Panc1 (cell line): ENCODE measurements around the gene TNIK. TPM values are rescaled to one million over a fixed set of nuclear protein-coding genes. Genes with fewer than 3 reads are reported as not detected.

Source experiments
- ATAC-seq: fragments of 200-7000 bp; cut with Tn5 transposase; 2 replicates; pipeline ENCODE4 v1.9.1; 2020; ENCODE audit warnings: mild to moderate bottlenecking, moderate library complexity
- BruUV-seq: library from RNA; stranded (reverse); fragments of 400-500 nt; replicated peaks from 2 replicates; lab custom pipeline; 2021; lab: Mats Ljungman, UMichigan
- CTCF ChIA-PET: fragments of 300-600 bp; sonication (Branson Sonifier 250); formaldehyde crosslinking; loops from one replicate; lab custom pipeline; 2022; ENCODE audit warnings: antibody characterized with exemption; lab: Charles Lee
- POLR2A ChIA-PET: fragments of 300-600 bp; sonication (Branson Sonifier 250); formaldehyde crosslinking; loops from one replicate; lab custom pipeline; 2022; ENCODE audit warnings: antibody characterized with exemption; lab: Charles Lee
- DNase-seq: peaks from one replicate; pipeline ENCODE4 v3.0.0-alpha.2; 2010; ENCODE audit warnings: low read depth, low spot score
- H3K27ac ChIP-seq: 2 replicates; pipeline ENCODE4 v1.5.1; 2011; ENCODE audit warnings: mild to moderate bottlenecking, low read length, inconsistent platforms
- H3K27me3 ChIP-seq: fragments of 200-500 bp; sonication (Bioruptor generic); 2 replicates; pipeline ENCODE4 v1.6.0; 2014; ENCODE audit warnings: low read length, inconsistent platforms; ENCODE audit not compliant: control insufficient read depth, insufficient read depth
- H3K36me3 ChIP-seq: fragments of 200-500 bp; sonication (Bioruptor generic); 2 replicates; pipeline ENCODE4 v1.5.1; 2014; ENCODE audit warnings: inconsistent platforms, mild to moderate bottlenecking, low read length, moderate library complexity; ENCODE audit not compliant: control insufficient read depth, insufficient read depth
- H3K4me1 ChIP-seq: 2 replicates; pipeline ENCODE4 v1.5.1; 2011; ENCODE audit warnings: inconsistent platforms, mild to moderate bottlenecking, low read length, moderate library complexity; ENCODE audit not compliant: control insufficient read depth, insufficient read depth
- H3K4me3 ChIP-seq, 2 experiments: 2 replicates each; pipeline ENCODE4 v1.5.1; 2011 to 2012; ENCODE audit warnings: low read depth in 2 of 2, low read length in 2 of 2, mild to moderate bottlenecking in 2 of 2, inconsistent platforms in 1 of 2, moderate library complexity in 1 of 2
- H3K9me3 ChIP-seq: fragments of 200-500 bp; sonication (Bioruptor generic); 2 replicates; pipeline ENCODE4 v1.5.1; 2014; ENCODE audit warnings: low read depth, mild to moderate bottlenecking, inconsistent platforms, low read length, moderate library complexity; ENCODE audit not compliant: control insufficient read depth, insufficient read depth
- CTCF ChIP-seq: fragments of 450-650 bp; IDR thresholded peaks from 2 replicates; pipeline ENCODE4 v1.5.1; 2017; ENCODE audit warnings: mild to moderate bottlenecking
- POLR2AphosphoS5 ChIP-seq: IDR thresholded peaks from 2 replicates; pipeline ENCODE4 v1.6.1; 2012; ENCODE audit warnings: mild to moderate bottlenecking, low read depth, low read length, moderate library complexity
- REST ChIP-seq, 2 experiments: IDR thresholded peaks; 2 replicates each; pipeline ENCODE4 v1.6.1; 2011 to 2012; ENCODE audit warnings: low read depth in 2 of 2, control low read depth in 1 of 2, low read length in 1 of 2, mild to moderate bottlenecking in 1 of 2, moderate library complexity in 1 of 2; ENCODE audit not compliant: insufficient read depth in 1 of 2
- SIN3A ChIP-seq: IDR thresholded peaks from 2 replicates; pipeline ENCODE4 v1.6.1; 2012; ENCODE audit warnings: low read depth, mild to moderate bottlenecking, low read length, moderate library complexity, borderline replicate concordance; ENCODE audit not compliant: insufficient read depth
- TCF7L2 ChIP-seq: IDR thresholded peaks from 2 replicates; pipeline ENCODE4 v1.6.1; 2011; ENCODE audit warnings: mild to moderate bottlenecking, low read depth, low read length, inconsistent platforms
- in situ Hi-C: cut with HindIII; loops from 2 replicates; pipeline ENCODE4 v1.10.0; 2016; ENCODE audit warnings: low sequenced_read_pairs, low pct_unique_long_range_greater_than_20kb
- intact Hi-C: fragments of 100-400 bp; cut with micrococcal nuclease; formaldehyde crosslinking; loops from one replicate; pipeline ENCODE4 v1.10.0; 2022; ENCODE audit not compliant: unreplicated experiment
- total RNA-seq: library from RNA; stranded (reverse); gene quantifications from one replicate; pipeline ENCODE4 v1.2.1, GENCODE V29; 2021; ENCODE audit not compliant: unreplicated experiment

Gene TNIK
- total RNA-seq, 1 experiment from 2014 or later: 1.9 TPM

GRCh38 chr3:171072432-171072831 lies 387.8 kb downstream of the TNIK start:
- in situ Hi-C loops (no loop called here), intact Hi-C loops (no loop called here)
- no peaks in the 10 kb centered on the region for H3K4me1 ChIP-seq
- no peak overlapping the region for H3K27ac ChIP-seq
- CTCF ChIA-PET: no interaction called here
- DNase-seq (no peak), ATAC-seq (no peak)
- no peaks in the 10 kb centered on the region for H3K36me3 ChIP-seq
- H3K27me3 ChIP-seq: no peaks in the 10 kb centered on the region
- BruUV-seq: no TSS peak
- TF ChIP-seq POLR2AphosphoS5 (no peak), CTCF (no peak), SIN3A (no peak), TCF7L2 (no peak), REST (IDR thresholded peaks at IDR 0.05; ENCODE audit: insufficient read depth in 1 of 2, low read depth in 2 of 2, low read length in 1 of 2) (no peak)
- POLR2A ChIA-PET: interaction anchor here (0.5 kb wide), 1 partner anchor 297 kb away, joined by 4 read pairs; no protein-coding TSS in a partner anchor
- no peak overlapping the region for H3K4me3 ChIP-seq
- no peaks in the 10 kb centered on the region for H3K9me3 ChIP-seq

GRCh38 chr3:171068658-171069057 lies 391.5 kb downstream of the TNIK start:
- H3K4me1 ChIP-seq: no peaks in the 10 kb centered on the region
- H3K27me3 ChIP-seq: no peaks in the 10 kb centered on the region
- H3K27ac ChIP-seq: no peak overlapping the region
- in situ Hi-C loops: no loop called here
- no peaks in the 10 kb centered on the region for H3K36me3 ChIP-seq
- TF ChIP-seq TCF7L2: no peak
- TF ChIP-seq CTCF: no peak
- no peak for TF ChIP-seq POLR2AphosphoS5
- no peak for TF ChIP-seq REST (IDR thresholded peaks at IDR 0.05; ENCODE audit: insufficient read depth in 1 of 2, low read depth in 2 of 2, low read length in 1 of 2)
- TF ChIP-seq SIN3A: no peak
- CTCF ChIA-PET: no interaction called here
- intact Hi-C loops: no loop called here
- no peak for DNase-seq
- no TSS peak for BruUV-seq
- H3K9me3 ChIP-seq: no peaks in the 10 kb centered on the region
- no peak overlapping the region for H3K4me3 ChIP-seq
- POLR2A ChIA-PET: no interaction called here
- no peak for ATAC-seq
